HepG2 (cell line): Measurements from ENCODE around the gene GJC2. TPM values are rescaled to one million over a fixed set of nuclear protein-coding genes. Genes with fewer than 3 reads are reported as not detected.

Experiments used
- polyA plus RNA-seq, 8 experiments: library from polyadenylated mRNA; depleted of rRNA in 3 of 8; stranded (reverse) in 7 of 8; unstranded in 1 of 8; fragments of >200 nt; fragmentation: Illumina TruSeq in 4 of 8; extraction: Trizol in 4 of 8; gene quantifications; 2 replicates each; pipeline versions ENCODE4 v1.2.1 to v1.2.3, GENCODE V29; 2011 to 2016; ENCODE audit warnings: low read depth in 4 of 8, missing spikeins in 1 of 8, mixed read lengths in 1 of 8; ENCODE audit not compliant: insufficient read depth in 1 of 8
- small RNA-seq, 3 experiments: library from RNA; depleted of rRNA; stranded (forward); fragments of <200 nt; gene quantifications; one replicate each; pipeline ENCODE3, GENCODE V24; 2012; ENCODE audit warnings: low read depth in 2 of 3, low replicate concordance in 1 of 3; ENCODE audit not compliant: insufficient read length in 3 of 3, insufficient read depth in 2 of 3
- total RNA-seq, 5 experiments: library from RNA; depleted of rRNA; stranded (reverse); fragments of >200 nt; fragmentation: Illumina TruSeq; extraction: Trizol; gene quantifications; 2 replicates each; pipeline ENCODE4 v1.2.3, GENCODE V29; 2016; ENCODE audit warnings: low read depth in 1 of 5

GJC2 gene
- total and polyA plus RNA-seq, 2 of the 13 experiments (the other 11 are each of a cell fraction or from before 2014, with no cell fraction given) = 1.6 to 3.8 TPM

Small RNAs within 50 kb of the gene (small RNA-seq; reads per million reads assigned to genes)
- gene AL359510.1 = 0 reads per million in 3 experiments

Other genes with a start within 250 kb of the GJC2 start
- gene WNT9A, start 202.0 kb upstream of the GJC2 start, total RNA-seq (2016; rRNA removed; fragmentation: Illumina TruSeq; extraction: Trizol) = 0.04 TPM in 2 replicates
- gene WNT9A, start 202.0 kb upstream of the GJC2 start, polyA plus RNA-seq (2011; rRNA removed) = not detected in 2 replicates
- not detected in 2 replicates for gene WNT3A, start 142.9 kb upstream of the GJC2 start, total RNA-seq (2016; rRNA removed; fragmentation: Illumina TruSeq; extraction: Trizol)
- gene WNT3A, start 142.9 kb upstream of the GJC2 start, polyA plus RNA-seq (2011; rRNA removed) = not detected in 2 replicates
- 186 and 210 TPM in 2 replicates for gene ARF1, start 67.2 kb upstream of the GJC2 start, total RNA-seq (2016; rRNA removed; fragmentation: Illumina TruSeq; extraction: Trizol)
- 327 and 337 TPM in 2 replicates for gene ARF1, start 67.2 kb upstream of the GJC2 start, polyA plus RNA-seq (2011; rRNA removed)
- gene C1orf35, start 46.6 kb upstream of the GJC2 start, total RNA-seq (2016; rRNA removed; fragmentation: Illumina TruSeq; extraction: Trizol) = 14.2 and 19.3 TPM in 2 replicates
- gene C1orf35, start 46.6 kb upstream of the GJC2 start, polyA plus RNA-seq (2011; rRNA removed) = 8.1 and 8.8 TPM in 2 replicates
- 92.9 and 97.9 TPM in 2 replicates for gene MRPL55, start 40.6 kb upstream of the GJC2 start, total RNA-seq (2016; rRNA removed; fragmentation: Illumina TruSeq; extraction: Trizol)
- 58.6 and 74.8 TPM in 2 replicates for gene MRPL55, start 40.6 kb upstream of the GJC2 start, polyA plus RNA-seq (2011; rRNA removed)
- 82.7 and 116 TPM in 2 replicates for gene GUK1, start 9.7 kb upstream of the GJC2 start, total RNA-seq (2016; rRNA removed; fragmentation: Illumina TruSeq; extraction: Trizol)
- gene GUK1, start 9.7 kb upstream of the GJC2 start, polyA plus RNA-seq (2011; rRNA removed) = 154 and 205 TPM in 2 replicates
- gene IBA57, start 15.9 kb downstream of the GJC2 start, total RNA-seq (2016; rRNA removed; fragmentation: Illumina TruSeq; extraction: Trizol) = 9.7 and 10.2 TPM in 2 replicates
- gene IBA57, start 15.9 kb downstream of the GJC2 start, polyA plus RNA-seq (2011; rRNA removed) = 2.3 and 4.2 TPM in 2 replicates
- gene OBSCN, start 58.1 kb downstream of the GJC2 start, total RNA-seq (2016; rRNA removed; fragmentation: Illumina TruSeq; extraction: Trizol) = 0.08 and 0.20 TPM in 2 replicates
- 0.10 and 0.20 TPM in 2 replicates for gene OBSCN, start 58.1 kb downstream of the GJC2 start, polyA plus RNA-seq (2011; rRNA removed)